K562 treated with DMSO at 1 percent for 48 hours (cell line): ENCODE measurements around the gene LAX1. TPM values are rescaled to one million over a fixed set of nuclear protein-coding genes. Genes with fewer than 3 reads are reported as not detected.

Source experiments
- total RNA-seq: library from RNA; unstranded; fragments of 300-600 nt; gene quantifications from 2 replicates; pipeline ENCODE4 v1.2.3, GENCODE V29; 2022; ENCODE audit warnings: low replicate concordance; ENCODE audit errors: extremely low read depth

The LAX1 gene, protein sequence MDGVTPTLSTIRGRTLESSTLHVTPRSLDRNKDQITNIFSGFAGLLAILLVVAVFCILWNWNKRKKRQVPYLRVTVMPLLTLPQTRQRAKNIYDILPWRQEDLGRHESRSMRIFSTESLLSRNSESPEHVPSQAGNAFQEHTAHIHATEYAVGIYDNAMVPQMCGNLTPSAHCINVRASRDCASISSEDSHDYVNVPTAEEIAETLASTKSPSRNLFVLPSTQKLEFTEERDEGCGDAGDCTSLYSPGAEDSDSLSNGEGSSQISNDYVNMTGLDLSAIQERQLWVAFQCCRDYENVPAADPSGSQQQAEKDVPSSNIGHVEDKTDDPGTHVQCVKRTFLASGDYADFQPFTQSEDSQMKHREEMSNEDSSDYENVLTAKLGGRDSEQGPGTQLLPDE
- not detected in 2 replicates for total RNA-seq

DNA sequence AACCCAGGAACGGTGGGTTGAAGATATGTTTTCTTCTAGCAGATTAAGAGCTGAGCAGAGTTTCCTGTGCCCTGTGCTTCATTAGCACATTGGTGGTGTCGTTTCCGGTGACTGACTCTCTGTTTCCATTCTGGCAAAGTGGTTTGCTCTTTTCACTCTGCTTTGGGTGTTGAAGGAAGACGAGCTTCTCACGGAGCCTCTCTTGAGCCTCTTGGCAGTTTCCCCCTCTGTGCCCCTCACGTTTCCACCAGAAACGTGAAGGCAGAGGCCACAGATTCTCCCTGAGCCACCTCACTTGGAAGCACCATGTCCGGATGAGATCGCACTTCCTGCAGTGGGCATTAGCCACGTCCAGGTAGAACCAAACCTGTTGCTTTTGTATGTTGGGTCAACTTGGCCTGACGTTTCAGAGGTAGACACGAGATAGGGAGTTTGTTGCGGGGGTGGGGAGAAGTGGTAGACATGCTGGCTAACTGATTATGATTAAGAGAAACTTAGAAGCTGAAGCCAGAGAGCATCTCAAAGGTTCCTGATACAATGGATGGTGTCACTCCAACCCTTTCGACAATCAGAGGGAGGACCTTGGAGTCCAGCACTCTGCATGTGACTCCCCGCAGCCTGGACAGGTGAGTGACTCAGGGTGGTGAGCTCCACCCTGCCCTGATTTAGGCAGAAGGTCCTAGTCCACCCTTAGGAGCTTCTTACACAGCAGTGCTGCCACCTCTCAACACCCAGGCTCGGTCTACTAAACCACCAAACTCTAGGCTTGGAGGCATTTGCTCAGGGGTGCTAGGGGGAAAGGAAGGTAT is at the start of gene LAX1:
LAX1 (plus strand) TSS at position 155 of the 809 bp plus-strand sequence; CDS start at position 538, 383 bp downstream.

DNA sequence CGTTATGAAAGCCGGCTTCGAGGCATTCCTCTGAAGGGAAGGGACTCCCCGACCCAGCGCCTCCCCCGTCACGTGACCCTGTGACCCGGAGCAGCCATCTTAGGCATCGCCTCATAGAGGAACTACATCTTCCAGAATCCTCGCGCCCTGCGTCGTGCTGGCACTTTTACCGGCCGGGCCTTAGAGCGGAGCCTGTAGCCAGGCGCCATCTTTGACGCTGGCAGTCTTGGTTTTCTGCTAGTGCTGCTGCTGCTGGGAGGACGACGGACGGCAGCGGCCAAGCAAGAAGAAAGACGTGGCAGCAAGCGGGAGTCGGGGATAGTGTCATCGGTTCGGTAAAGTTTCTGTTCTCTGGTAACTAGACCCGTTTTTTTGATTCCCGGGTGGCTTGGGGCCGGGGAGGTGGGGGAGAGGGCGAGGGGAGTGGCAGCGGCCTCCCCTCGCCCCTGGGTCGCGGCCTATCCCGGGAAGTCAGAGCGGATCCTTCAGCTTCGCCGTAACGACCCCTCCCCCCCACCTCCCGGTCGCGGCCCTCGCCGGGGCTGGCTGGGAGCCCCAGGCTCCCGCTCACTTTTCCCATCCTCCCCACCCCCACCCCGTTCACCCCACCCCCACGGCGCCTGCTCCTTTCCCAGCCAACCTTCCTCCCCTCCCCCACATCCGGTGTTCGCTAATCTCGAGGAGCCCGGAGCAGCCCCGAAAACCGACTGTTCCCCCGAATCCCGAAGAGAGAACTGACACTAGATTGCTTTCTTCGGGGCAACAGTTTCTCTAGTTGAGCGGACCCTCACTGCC is 30.7 kb downstream of the LAX1 start, which contains the start of the genes ZBED6 and ZC3H11A:
ZBED6 (plus strand) TSS at position 183 of the 795 bp plus-strand sequence. CDS start 1,900 bp downstream, outside the sequence.
ZC3H11A (plus strand) TSS at position 183 of the 795 bp plus-strand sequence. CDS start 21,448 bp downstream, outside the sequence.

Other genes with a start within 250 kb of the LAX1 start
- not detected in 2 replicates for gene ATP2B4, start 138.4 kb upstream of the LAX1 start, total RNA-seq
- gene ZBED6, start 30.4 kb downstream of the LAX1 start, total RNA-seq = not detected in 2 replicates
- 82.3 TPM in 1 of 2 replicates, not detected in the other for gene ZC3H11A, start 30.4 kb downstream of the LAX1 start, total RNA-seq
- not detected in 2 replicates for gene SNRPE, start 96.4 kb downstream of the LAX1 start, total RNA-seq